Cardiac muscle cell (in vitro differentiated cells and primary cell): ENCODE measurements around the gene ZNF622. TPM values are rescaled to one million over a fixed set of nuclear protein-coding genes. Genes with fewer than 3 reads are reported as not detected.
A peak's percentile ranks its signal among the peaks of the same experiment; 100 is the strongest.
"Not testable (repeated sequence)": the region's sequence is repeated elsewhere in the genome, so short reads cannot be mapped to it uniquely, and the experiment has no call there.

ENCODE experiments used
- DNase-seq, 2 donors: peaks; one replicate each; pipeline versions ENCODE4 v3.0.0 to v3.0.0-alpha.2; 2010 to 2017; ENCODE audit warnings: low read depth in 1 of 2, low spot score in 1 of 2
- H3K27ac ChIP-seq: fragments of 200-600 bp; sonication (generic); 2 replicates; pipeline ENCODE4 v1.5.1; 2016
- H3K27me3 ChIP-seq: fragments of 200-600 bp; sonication (generic); 2 replicates; pipeline ENCODE4 v1.6.0; 2016; ENCODE audit warnings: control low read depth
- H3K36me3 ChIP-seq: fragments of 200-600 bp; sonication (generic); 2 replicates; pipeline ENCODE4 v1.5.1; 2016; ENCODE audit warnings: control low read depth
- H3K4me1 ChIP-seq: fragments of 200-600 bp; sonication (generic); 2 replicates; pipeline ENCODE4 v1.8.1; 2017; ENCODE audit warnings: low read depth, mild to moderate bottlenecking, mixed run types
- H3K4me3 ChIP-seq: fragments of 200-600 bp; sonication (generic); 2 replicates; pipeline ENCODE4 v1.5.1; 2016; ENCODE audit warnings: mild to moderate bottlenecking
- H3K9me3 ChIP-seq: fragments of 200-600 bp; sonication (generic); 2 replicates; pipeline ENCODE4 v1.5.1; 2017; ENCODE audit warnings: low read depth, mild to moderate bottlenecking, control low read depth
- CTCF ChIP-seq: IDR thresholded peaks from 2 replicates; pipeline ENCODE4 v1.5.1; 2012; ENCODE audit warnings: low read depth, mild to moderate bottlenecking, low read length
- polyA plus RNA-seq: library from polyadenylated mRNA; unstranded; fragments of >200 nt; fragmentation: Nextera tagmentation; extraction: Ambion mirVana; gene quantifications from 2 replicates; pipeline ENCODE4 v1.2.1, GENCODE V29; 2016
- total RNA-seq: library from RNA; depleted of rRNA; stranded (reverse); fragments of >200 nt; gene quantifications from 2 replicates; pipeline ENCODE4 v1.2.3, GENCODE V29; 2016

ZNF622 gene
- total and polyA plus RNA-seq, 2 experiments from 2014 or later, result 42.4 to 44.3 TPM

- no peaks in the 10 kb centered on the region for H3K9me3 ChIP-seq
Observed at GRCh38 chr5:16446993-16447392, 18.6 kb downstream of the ZNF622 start.

GRCh38 chr5:16437977-16438376 lies 27.6 kb downstream of the ZNF622 start:
- DNase-seq, result peak in 1 of 2 donors; percentile 9

More at GRCh38 chr5:16446993-16447392, 18.6 kb downstream of the ZNF622 start:
- Histone ChIP-seq H3K27me3 (no peaks in the 10 kb centered on the region), H3K4me3 (no peak overlapping the region), H3K4me1 (no peaks in the 10 kb centered on the region), H3K27ac (no peak overlapping the region), H3K36me3 (peaks cover 16% of the 10 kb centered on the region)
- TF ChIP-seq CTCF, result no peak
- DNase-seq, result no peak

GRCh38 chr5:16436065-16436682 lies 29.4 kb downstream of the ZNF622 start:
- DNase-seq, H3K27ac ChIP-seq, H3K4me1 ChIP-seq, H3K36me3 ChIP-seq, H3K9me3 ChIP-seq, H3K27me3 ChIP-seq, H3K4me3 ChIP-seq: not testable (repeated sequence)

More at GRCh38 chr5:16437977-16438376, 27.6 kb downstream of the ZNF622 start:
- Histone ChIP-seq H3K36me3 (no peaks in the 10 kb centered on the region), H3K27me3 (no peaks in the 10 kb centered on the region), H3K4me3 (no peak overlapping the region), H3K27ac (no peak overlapping the region), H3K4me1 (no peaks in the 10 kb centered on the region), H3K9me3 (no peaks in the 10 kb centered on the region)
- peak; percentile 11 for TF ChIP-seq CTCF

GRCh38 chr5:16431490-16431889 lies 34.1 kb downstream of the ZNF622 start:
- Histone ChIP-seq H3K27me3 (no peaks in the 10 kb centered on the region), H3K9me3 (no peaks in the 10 kb centered on the region), H3K4me3 (no peak overlapping the region), H3K4me1 (no peaks in the 10 kb centered on the region), H3K27ac (no peak overlapping the region), H3K36me3 (no peaks in the 10 kb centered on the region)
- DNase-seq, result no peak
- no peak for TF ChIP-seq CTCF

GRCh38 chr5:16430349-16431089 lies 35.1 kb downstream of the ZNF622 start:
- TF ChIP-seq CTCF, result no peak
- no peak for DNase-seq
- Histone ChIP-seq H3K36me3 (no peaks in the 10 kb centered on the region), H3K4me1 (no peaks in the 10 kb centered on the region), H3K27me3 (no peaks in the 10 kb centered on the region), H3K27ac (no peak overlapping the region), H3K9me3 (no peaks in the 10 kb centered on the region), H3K4me3 (no peak overlapping the region)

GRCh38 chr5:16428359-16428758 lies 37.2 kb downstream of the ZNF622 start:
- no peak for TF ChIP-seq CTCF
- no peaks in the 10 kb centered on the region for H3K27me3 ChIP-seq
- no peaks in the 10 kb centered on the region for H3K36me3 ChIP-seq
- no peaks in the 10 kb centered on the region for H3K4me1 ChIP-seq
- no peak for DNase-seq
- no peak overlapping the region for H3K4me3 ChIP-seq
- H3K9me3 ChIP-seq, result no peaks in the 10 kb centered on the region
- H3K27ac ChIP-seq, result no peak overlapping the region
